ENCODE data around the gene KCTD16. TPM values are rescaled to one million over a fixed set of nuclear protein-coding genes. Genes with fewer than 3 reads are reported as not detected.

KCTD16 gene
- total and polyA plus RNA-seq, 4 donors, result 0.13 to 3.3 (median 2.7) TPM; not detected in 1

DNA sequence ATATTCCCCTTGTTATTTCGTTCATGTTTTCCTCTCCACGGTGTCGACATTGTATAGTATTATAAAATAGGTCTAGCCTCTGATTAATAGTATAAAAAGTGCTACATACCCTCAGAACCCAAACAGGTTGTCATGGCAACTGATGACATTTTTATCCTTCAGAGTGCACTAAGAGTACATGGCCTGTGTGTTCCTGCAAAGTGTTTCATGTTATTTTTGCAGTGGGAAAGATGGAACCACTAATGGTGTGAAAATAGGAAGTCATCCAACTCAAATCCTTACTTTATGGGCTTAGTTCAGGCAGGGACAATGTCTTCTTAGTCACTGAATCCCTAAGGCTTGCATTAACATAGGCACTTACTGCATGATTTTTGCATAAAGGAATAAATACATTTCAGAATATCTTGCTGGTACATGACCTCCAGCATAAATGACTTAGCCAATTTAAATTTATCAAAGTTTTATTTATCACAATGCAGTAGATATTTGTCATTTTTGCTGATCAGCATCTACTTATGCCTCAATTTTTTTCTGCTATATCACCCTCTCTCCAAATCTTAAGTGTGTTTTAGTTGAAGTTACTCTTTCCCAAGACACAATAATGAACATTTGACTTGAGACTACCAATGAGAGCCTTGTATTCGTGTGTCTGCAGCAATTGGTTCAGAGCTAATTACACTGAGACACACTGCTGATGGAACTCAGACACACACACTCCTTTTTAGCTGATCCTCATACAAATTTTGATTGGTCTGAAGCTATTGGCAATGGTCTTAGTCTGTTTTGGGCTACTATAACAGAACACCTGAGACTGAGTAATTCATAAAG, 243.7 kb downstream of the KCTD16 start:
- Histone ChIP-seq H3K36me3 (ENCODE audit: control insufficient read depth in 1 of 2, insufficient read depth in 2 of 2, low read length in 1 of 2) (no peaks in the 10 kb centered on the region), H3K4me3 (ENCODE audit: low read length in 2 of 2) (no peak overlapping the region), H3K9me3 (ENCODE audit: control insufficient read depth, low read length) (no peaks in the 10 kb centered on the region), H3K27me3 (ENCODE audit: control insufficient read depth in 1 of 2, insufficient read depth in 2 of 2, low read length in 1 of 2) (peaks cover 0 to 2% of the 10 kb centered on the region in 2 donors), H3K27ac (ENCODE audit: low read depth in 1 of 2, low read length in 2 of 2) (no peak overlapping the region), H3K4me1 (ENCODE audit: control insufficient read depth in 1 of 2, insufficient read depth in 2 of 2, low read length in 2 of 2) (no peaks in the 10 kb centered on the region)
- DNase-seq (no peak), ATAC-seq (ENCODE audit: low FRiP score) (no peak)
- WGBS, 2 donors, result 57 to 79% methylated on average over 4 of the region's 4 CpGs
- intact Hi-C loops (cut with DNase I), result no loop called here

- no peak for ATAC-seq (ENCODE audit: low FRiP score)
- H3K4me3 ChIP-seq (ENCODE audit: low read length in 2 of 2), result no peak overlapping the region
- DNase-seq, result no peak
- intact Hi-C loops (cut with DNase I), result no loop called here
- no peak overlapping the region for H3K27ac ChIP-seq (ENCODE audit: low read depth in 1 of 2, low read length in 2 of 2)
- no peaks in the 10 kb centered on the region for H3K36me3 ChIP-seq (ENCODE audit: control insufficient read depth in 1 of 2, insufficient read depth in 2 of 2, low read length in 1 of 2)
- no peaks in the 10 kb centered on the region for H3K9me3 ChIP-seq (ENCODE audit: control insufficient read depth, low read length)
- no peaks in the 10 kb centered on the region for H3K27me3 ChIP-seq (ENCODE audit: control insufficient read depth in 1 of 2, insufficient read depth in 2 of 2, low read length in 1 of 2)
- H3K4me1 ChIP-seq (ENCODE audit: control insufficient read depth in 1 of 2, insufficient read depth in 2 of 2, low read length in 2 of 2), result no peaks in the 10 kb centered on the region
- 67 to 78% methylated on average over 2 of the region's 2 CpGs for WGBS, 2 donors
These were observed 245.5 kb downstream of the KCTD16 start for GRCh38 chr5:144416196-144416595.

DNA sequence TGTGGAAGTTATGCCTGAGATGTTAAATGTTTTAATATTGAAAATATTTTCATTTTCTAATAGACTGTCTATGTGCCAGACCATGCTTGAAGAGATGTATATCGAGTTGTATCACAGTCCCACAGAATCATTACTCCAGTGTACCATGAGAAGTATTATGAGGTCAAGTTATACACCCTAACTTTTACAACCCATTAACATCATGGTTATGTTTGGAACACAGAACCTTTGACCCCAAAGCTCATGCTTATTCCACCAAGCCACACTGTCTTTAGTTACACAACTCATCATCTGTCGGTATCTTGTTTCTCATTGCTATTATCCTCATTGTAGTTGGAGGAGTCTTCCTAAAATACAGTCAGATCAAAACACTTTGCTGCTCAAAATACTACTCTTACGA, 248.0 kb downstream of the KCTD16 start:
- H3K36me3 ChIP-seq (ENCODE audit: control insufficient read depth in 1 of 2, insufficient read depth in 2 of 2, low read length in 1 of 2), result no peaks in the 10 kb centered on the region
- no peaks in the 10 kb centered on the region for H3K4me1 ChIP-seq (ENCODE audit: control insufficient read depth in 1 of 2, insufficient read depth in 2 of 2, low read length in 2 of 2)
- H3K9me3 ChIP-seq (ENCODE audit: control insufficient read depth, low read length), result no peaks in the 10 kb centered on the region
- 86 to 91% methylated on average over 3 of the region's 3 CpGs for WGBS, 2 donors
- intact Hi-C loops (cut with DNase I), result no loop called here
- no peak overlapping the region for H3K4me3 ChIP-seq (ENCODE audit: low read length in 2 of 2)
- peaks cover 0 to 2% of the 10 kb centered on the region in 2 donors for H3K27me3 ChIP-seq (ENCODE audit: control insufficient read depth in 1 of 2, insufficient read depth in 2 of 2, low read length in 1 of 2)
- DNase-seq (no peak), ATAC-seq (ENCODE audit: low FRiP score) (no peak)
- no peak overlapping the region for H3K27ac ChIP-seq (ENCODE audit: low read depth in 1 of 2, low read length in 2 of 2)

- H3K27ac ChIP-seq (ENCODE audit: low read depth in 1 of 2, low read length in 2 of 2), result no peak overlapping the region
- no peak for DNase-seq
- ATAC-seq (ENCODE audit: low FRiP score), result no peak
- H3K4me3 ChIP-seq (ENCODE audit: low read length in 2 of 2), result no peak overlapping the region
- intact Hi-C loops (cut with DNase I), result no loop called here
- H3K4me1 ChIP-seq (ENCODE audit: control insufficient read depth in 1 of 2, insufficient read depth in 2 of 2, low read length in 2 of 2), result no peaks in the 10 kb centered on the region
- WGBS, 2 donors, result 63 to 65% methylated on average over 6 of the region's 6 CpGs
- no peaks in the 10 kb centered on the region for H3K36me3 ChIP-seq (ENCODE audit: control insufficient read depth in 1 of 2, insufficient read depth in 2 of 2, low read length in 1 of 2)
- H3K9me3 ChIP-seq (ENCODE audit: control insufficient read depth, low read length), result no peaks in the 10 kb centered on the region
- H3K27me3 ChIP-seq (ENCODE audit: control insufficient read depth in 1 of 2, insufficient read depth in 2 of 2, low read length in 1 of 2), result peaks cover 0 to 2% of the 10 kb centered on the region in 2 donors
These were observed 250.7 kb downstream of the KCTD16 start for GRCh38 chr5:144421411-144421810.

GRCh38 chr5:144422018-144422727, 251.5 kb downstream of the KCTD16 start:
- Histone ChIP-seq H3K27me3 (ENCODE audit: control insufficient read depth in 1 of 2, insufficient read depth in 2 of 2, low read length in 1 of 2) (peaks cover 0 to 2% of the 10 kb centered on the region in 2 donors), H3K36me3 (ENCODE audit: control insufficient read depth in 1 of 2, insufficient read depth in 2 of 2, low read length in 1 of 2) (no peaks in the 10 kb centered on the region), H3K9me3 (ENCODE audit: control insufficient read depth, low read length) (no peaks in the 10 kb centered on the region), H3K27ac (ENCODE audit: low read depth in 1 of 2, low read length in 2 of 2) (no peak overlapping the region), H3K4me3 (ENCODE audit: low read length in 2 of 2) (no peak overlapping the region), H3K4me1 (ENCODE audit: control insufficient read depth in 1 of 2, insufficient read depth in 2 of 2, low read length in 2 of 2) (no peaks in the 10 kb centered on the region)
- intact Hi-C loops (cut with DNase I), result no loop called here
- DNase-seq (no peak), ATAC-seq (ENCODE audit: low FRiP score) (no peak)
- WGBS, 2 donors, result 8% methylated on average over 2 of the region's 2 CpGs

DNA sequence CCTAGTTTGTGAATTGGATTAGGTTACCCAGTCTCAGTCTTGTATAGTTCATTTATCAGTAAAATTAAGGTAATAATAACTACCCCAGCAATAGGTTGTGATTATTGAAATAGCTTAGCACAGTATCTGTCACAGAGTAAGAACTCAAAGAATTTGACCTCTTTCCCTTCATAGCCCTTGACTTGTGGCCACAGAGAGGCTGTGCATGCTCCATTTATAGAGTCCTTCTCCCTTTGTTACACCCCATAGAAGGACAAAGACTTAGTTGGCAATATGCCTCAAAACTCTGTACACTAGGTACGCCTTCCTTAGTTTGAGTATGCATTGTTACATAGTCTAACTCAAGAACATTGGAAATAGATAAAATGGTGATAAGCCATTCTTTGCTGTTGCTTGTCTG, 257.2 kb downstream of the KCTD16 start:
- Histone ChIP-seq H3K9me3 (ENCODE audit: control insufficient read depth, low read length) (no peaks in the 10 kb centered on the region), H3K4me3 (ENCODE audit: low read length in 2 of 2) (no peak overlapping the region), H3K4me1 (ENCODE audit: control insufficient read depth in 1 of 2, insufficient read depth in 2 of 2, low read length in 2 of 2) (no peaks in the 10 kb centered on the region), H3K27ac (ENCODE audit: low read depth in 1 of 2, low read length in 2 of 2) (no peak overlapping the region), H3K36me3 (ENCODE audit: control insufficient read depth in 1 of 2, insufficient read depth in 2 of 2, low read length in 1 of 2) (no peaks in the 10 kb centered on the region), H3K27me3 (ENCODE audit: control insufficient read depth in 1 of 2, insufficient read depth in 2 of 2, low read length in 1 of 2) (no peaks in the 10 kb centered on the region)
- intact Hi-C loops (cut with DNase I), result no loop called here
- DNase-seq (no peak), ATAC-seq (ENCODE audit: low FRiP score) (no peak)
- WGBS, 2 donors, result 83 to 91% methylated on average over 1 of the region's 1 CpG

- DNase-seq (no peak), ATAC-seq (ENCODE audit: low FRiP score) (no peak)
- intact Hi-C loops (cut with DNase I), result no loop called here
- WGBS, 2 donors, result 44 to 46% methylated on average over 1 of the region's 1 CpG
- Histone ChIP-seq H3K27me3 (ENCODE audit: control insufficient read depth in 1 of 2, insufficient read depth in 2 of 2, low read length in 1 of 2) (no peaks in the 10 kb centered on the region), H3K4me3 (ENCODE audit: low read length in 2 of 2) (no peak overlapping the region), H3K9me3 (ENCODE audit: control insufficient read depth, low read length) (no peaks in the 10 kb centered on the region), H3K4me1 (ENCODE audit: control insufficient read depth in 1 of 2, insufficient read depth in 2 of 2, low read length in 2 of 2) (no peaks in the 10 kb centered on the region), H3K36me3 (ENCODE audit: control insufficient read depth in 1 of 2, insufficient read depth in 2 of 2, low read length in 1 of 2) (no peaks in the 10 kb centered on the region), H3K27ac (ENCODE audit: low read depth in 1 of 2, low read length in 2 of 2) (no peak overlapping the region)
These were observed 257.7 kb downstream of the KCTD16 start for GRCh38 chr5:144428326-144428725.

GRCh38 chr5:144429405-144429804, 258.7 kb downstream of the KCTD16 start:
- ATAC-seq (ENCODE audit: low FRiP score), result no peak
- 89% methylated on average over 1 of the region's 1 CpG for WGBS, 2 donors
- intact Hi-C loops (cut with DNase I), result no loop called here

DNA sequence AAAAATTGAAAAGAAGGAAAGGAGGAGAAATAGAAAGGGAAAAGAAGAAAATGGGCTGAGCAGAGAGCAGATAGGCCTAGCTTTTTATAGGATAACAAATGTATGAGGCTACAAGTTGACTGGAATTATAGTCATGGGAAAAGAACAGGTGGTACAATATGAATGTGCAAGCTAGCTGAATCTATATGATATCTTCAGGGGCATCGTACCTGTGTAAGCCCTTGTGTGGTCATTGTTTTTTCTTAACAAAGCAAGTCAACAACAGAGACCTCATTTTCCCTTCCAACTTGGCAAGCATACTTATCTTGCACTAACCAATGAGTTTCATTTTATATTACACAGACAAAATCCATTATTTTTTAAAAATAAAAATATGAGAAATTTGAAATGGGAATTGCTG, 259.2 kb downstream of the KCTD16 start:
- intact Hi-C loops (cut with DNase I), result no loop called here
- Histone ChIP-seq H3K36me3 (ENCODE audit: control insufficient read depth in 1 of 2, insufficient read depth in 2 of 2, low read length in 1 of 2) (no peaks in the 10 kb centered on the region), H3K4me1 (ENCODE audit: control insufficient read depth in 1 of 2, insufficient read depth in 2 of 2, low read length in 2 of 2) (no peaks in the 10 kb centered on the region), H3K4me3 (ENCODE audit: low read length in 2 of 2) (no peak overlapping the region), H3K9me3 (ENCODE audit: control insufficient read depth, low read length) (no peaks in the 10 kb centered on the region), H3K27me3 (ENCODE audit: control insufficient read depth in 1 of 2, insufficient read depth in 2 of 2, low read length in 1 of 2) (no peaks in the 10 kb centered on the region), H3K27ac (ENCODE audit: low read depth in 1 of 2, low read length in 2 of 2) (no peak overlapping the region)
- no peak for ATAC-seq (ENCODE audit: low FRiP score)
- DNase-seq, result no peak
- WGBS, 2 donors, result 88 to 96% methylated on average over 1 of the region's 1 CpG

More at GRCh38 chr5:144429405-144429804, 258.7 kb downstream of the KCTD16 start:
- Histone ChIP-seq H3K27ac (ENCODE audit: low read depth in 1 of 2, low read length in 2 of 2) (no peak overlapping the region), H3K27me3 (ENCODE audit: control insufficient read depth in 1 of 2, insufficient read depth in 2 of 2, low read length in 1 of 2) (no peaks in the 10 kb centered on the region), H3K36me3 (ENCODE audit: control insufficient read depth in 1 of 2, insufficient read depth in 2 of 2, low read length in 1 of 2) (no peaks in the 10 kb centered on the region), H3K4me3 (ENCODE audit: low read length in 2 of 2) (no peak overlapping the region), H3K4me1 (ENCODE audit: control insufficient read depth in 1 of 2, insufficient read depth in 2 of 2, low read length in 2 of 2) (no peaks in the 10 kb centered on the region), H3K9me3 (ENCODE audit: control insufficient read depth, low read length) (no peaks in the 10 kb centered on the region)
- no peak for DNase-seq
